ENCODE results near the gene TBX4.

Gene TBX4

GRCh38 chr17:61467416-61468262 is 15.4 kb downstream of the TBX4 start:
- peak; percentile 76 for DNase-seq

GRCh38 chr17:61468263-61468907 is 16.2 kb downstream of the TBX4 start:
- peak; percentile 31 for DNase-seq

GRCh38 chr17:61469474-61469873 is 17.3 kb downstream of the TBX4 start:
- DNase-seq: no peak

- DNase-seq: no peak
Measured at GRCh38 chr17:61469949-61470348, 17.7 kb downstream of the TBX4 start.

GRCh38 chr17:61470530-61471136 is 18.4 kb downstream of the TBX4 start:
- DNase-seq: no peak

GRCh38 chr17:61474235-61474927 is 22.2 kb downstream of the TBX4 start:
- DNase-seq: peak; percentile 39

GRCh38 chr17:61474934-61475333 is 22.7 kb downstream of the TBX4 start:
- peak; percentile 29 for DNase-seq

GRCh38 chr17:61475726-61476125 is 23.5 kb downstream of the TBX4 start:
- DNase-seq: no peak

GRCh38 chr17:61476476-61477203 is 24.4 kb downstream of the TBX4 start:
- no peak for DNase-seq

GRCh38 chr17:61477204-61477834 is 25.1 kb downstream of the TBX4 start:
- DNase-seq: no peak

- DNase-seq: no peak
Measured at GRCh38 chr17:61478026-61478789, 26.0 kb downstream of the TBX4 start.

- no peak for DNase-seq
Measured at GRCh38 chr17:61478790-61479492, 26.7 kb downstream of the TBX4 start.

GRCh38 chr17:61479493-61480413 is 27.5 kb downstream of the TBX4 start:
- no peak for DNase-seq

GRCh38 chr17:61480414-61480807 is 28.2 kb downstream of the TBX4 start:
- no peak for DNase-seq

GRCh38 chr17:61481421-61481820 is 29.2 kb downstream of the TBX4 start:
- DNase-seq: no peak

- no peak for DNase-seq
Measured at GRCh38 chr17:61482467-61482866, 30.2 kb downstream of the TBX4 start.

- peak; percentile 79 for DNase-seq
Measured at GRCh38 chr17:61483778-61484116, 31.5 kb downstream of the TBX4 start.

- peak; percentile 89 for DNase-seq
Measured at GRCh38 chr17:61484174-61484573, 32.0 kb downstream of the TBX4 start.

- DNase-seq: no peak
Measured at GRCh38 chr17:61485067-61485775, 33.0 kb downstream of the TBX4 start.
